ENCODE data around the gene THAP4.

DNA sequence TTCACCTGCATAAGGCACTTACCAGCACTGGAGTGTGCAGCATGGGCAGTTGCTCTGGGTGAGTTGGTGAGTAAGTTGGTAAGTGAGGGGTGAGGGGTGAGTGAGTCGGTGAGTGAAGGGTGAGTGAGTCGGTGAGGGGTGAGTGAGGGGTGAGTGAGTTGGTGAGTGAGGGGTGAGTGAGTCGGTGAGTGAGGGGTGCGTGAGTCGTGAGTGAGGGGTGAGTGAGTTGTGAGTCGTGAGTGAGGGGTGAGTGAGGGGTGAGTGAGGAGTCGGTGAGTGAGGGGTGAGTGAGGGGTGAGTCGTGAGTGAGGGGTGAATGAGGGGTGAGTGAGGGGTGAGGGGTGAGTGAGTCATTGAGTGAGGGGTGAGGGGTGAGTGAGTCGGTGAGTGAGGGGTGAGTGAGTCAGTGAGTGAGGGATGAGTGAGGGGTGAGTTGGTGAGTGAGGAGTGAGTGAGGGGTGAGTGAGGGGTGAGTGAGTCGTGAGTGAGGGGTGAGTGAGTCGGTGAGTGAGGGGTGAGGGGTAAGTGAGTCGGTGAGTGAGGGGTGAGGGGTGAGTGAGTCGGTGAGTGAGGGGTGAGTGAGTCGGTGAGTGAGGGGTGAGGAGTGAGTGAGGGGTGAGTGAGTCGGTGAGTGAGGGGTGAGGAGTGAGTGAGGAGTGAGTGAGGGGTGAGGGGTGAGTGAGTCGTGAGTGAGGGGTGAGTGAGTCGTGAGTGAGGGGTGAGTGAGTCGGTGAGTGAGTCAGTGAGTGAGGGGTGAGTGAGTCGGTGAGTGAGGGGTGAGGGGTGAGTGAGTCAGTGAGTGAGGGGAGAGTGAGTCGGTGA is 17.1 kb downstream of the THAP4 start:
- TF ChIP-seq, protein P1, sequence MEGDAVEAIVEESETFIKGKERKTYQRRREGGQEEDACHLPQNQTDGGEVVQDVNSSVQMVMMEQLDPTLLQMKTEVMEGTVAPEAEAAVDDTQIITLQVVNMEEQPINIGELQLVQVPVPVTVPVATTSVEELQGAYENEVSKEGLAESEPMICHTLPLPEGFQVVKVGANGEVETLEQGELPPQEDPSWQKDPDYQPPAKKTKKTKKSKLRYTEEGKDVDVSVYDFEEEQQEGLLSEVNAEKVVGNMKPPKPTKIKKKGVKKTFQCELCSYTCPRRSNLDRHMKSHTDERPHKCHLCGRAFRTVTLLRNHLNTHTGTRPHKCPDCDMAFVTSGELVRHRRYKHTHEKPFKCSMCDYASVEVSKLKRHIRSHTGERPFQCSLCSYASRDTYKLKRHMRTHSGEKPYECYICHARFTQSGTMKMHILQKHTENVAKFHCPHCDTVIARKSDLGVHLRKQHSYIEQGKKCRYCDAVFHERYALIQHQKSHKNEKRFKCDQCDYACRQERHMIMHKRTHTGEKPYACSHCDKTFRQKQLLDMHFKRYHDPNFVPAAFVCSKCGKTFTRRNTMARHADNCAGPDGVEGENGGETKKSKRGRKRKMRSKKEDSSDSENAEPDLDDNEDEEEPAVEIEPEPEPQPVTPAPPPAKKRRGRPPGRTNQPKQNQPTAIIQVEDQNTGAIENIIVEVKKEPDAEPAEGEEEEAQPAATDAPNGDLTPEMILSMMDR (IDR thresholded peaks at IDR 0.05) = no peak
- TF ChIP-seq EP300 (IDR thresholded peaks at IDR 0.05) = no peak

Measured in stomach (tissue), 4 donors.